NCI-H1105 treated with DMSO at 0.1 percent for 48 hours (cell line): ENCODE measurements around the gene NAGLU.
"Not testable (repeated sequence)": the region's sequence is repeated elsewhere in the genome, so short reads cannot be mapped to it uniquely, and the experiment has no call there.

Experiments
- DNase-seq: peaks from one replicate; lab custom pipeline; 2025; lab: John Stamatoyannopoulos, UW

NAGLU gene

DNA sequence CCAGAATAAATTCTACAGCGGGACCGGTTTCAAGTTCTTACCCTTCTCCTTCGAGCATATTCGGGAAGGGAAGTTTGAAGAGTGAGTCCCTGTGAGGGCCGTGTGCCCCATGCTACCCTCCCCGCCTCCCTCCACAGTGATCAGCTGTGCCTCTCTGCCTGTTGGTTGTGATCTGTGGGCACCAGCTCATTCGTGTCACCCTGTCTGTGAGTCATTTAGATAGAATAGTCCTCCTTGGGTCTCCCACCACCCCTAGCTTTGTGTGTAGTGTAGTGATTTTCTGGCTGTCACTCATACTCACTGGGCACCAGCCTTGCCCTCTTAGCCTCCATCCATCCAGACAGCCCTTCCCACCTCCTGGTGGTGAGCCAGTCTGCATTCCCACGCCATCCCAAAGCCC lies 15.0 kb upstream of the NAGLU start:
- DNase-seq: no peak

DNA sequence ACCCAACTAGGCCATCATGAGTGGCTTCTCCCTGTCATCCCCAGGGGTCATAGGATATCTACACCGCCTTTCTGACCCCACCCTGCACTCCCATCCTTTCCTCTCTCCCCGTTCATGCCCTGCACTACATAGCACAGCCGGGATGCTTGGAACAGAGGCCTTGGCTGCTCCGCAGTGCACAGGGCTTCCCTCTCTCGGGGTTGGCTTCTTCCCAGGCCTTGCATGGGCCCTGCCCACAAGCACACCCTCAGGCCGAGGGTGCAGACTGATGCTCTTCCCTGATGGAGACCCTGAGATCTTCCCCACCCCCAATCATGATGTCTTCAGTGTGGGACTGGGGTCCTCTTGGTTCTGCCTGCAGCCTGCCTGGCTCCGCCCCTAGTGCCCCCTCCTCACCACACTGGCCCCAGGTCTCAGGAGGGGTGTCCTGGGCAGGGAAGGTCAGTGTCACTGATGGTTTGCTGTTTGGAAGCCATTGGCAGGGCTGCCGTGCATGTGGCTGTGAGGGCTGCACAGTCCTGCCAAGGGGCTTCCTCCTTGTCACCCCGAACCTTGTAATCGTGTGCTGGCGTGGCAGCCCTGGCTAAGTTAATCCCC lies 14.3 kb upstream of the NAGLU start:
- no peak for DNase-seq

DNA sequence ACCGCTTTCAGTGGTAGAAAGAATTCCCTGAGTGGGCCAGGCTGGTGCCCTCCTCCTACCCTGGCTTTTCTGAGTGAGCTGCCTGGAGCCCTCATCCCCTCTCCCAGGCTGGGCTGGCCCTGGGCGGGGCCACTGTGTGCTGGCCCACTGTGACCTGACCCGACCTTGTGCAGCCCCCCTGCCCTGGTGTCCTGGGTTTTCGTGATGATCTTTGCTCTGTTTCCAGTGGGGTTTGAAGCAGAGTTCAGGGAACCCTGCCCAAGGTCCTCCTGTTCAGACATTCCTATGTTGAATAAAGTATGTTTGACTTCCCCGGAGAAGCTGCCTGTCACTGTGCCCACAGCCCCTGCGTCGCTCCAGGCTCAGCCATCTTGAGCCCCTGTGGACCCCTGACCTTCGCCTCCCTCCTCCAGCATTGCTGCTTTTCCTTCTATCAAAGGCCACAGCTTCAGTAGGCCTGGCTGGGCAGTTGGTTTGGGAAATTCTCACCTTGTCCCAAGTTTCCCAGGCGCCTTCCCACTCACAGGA lies 13.7 kb upstream of the NAGLU start:
- DNase-seq: no peak

- no peak for DNase-seq
Measured at GRCh38 chr17:42522798-42523278, 13.2 kb upstream of the NAGLU start.

DNA sequence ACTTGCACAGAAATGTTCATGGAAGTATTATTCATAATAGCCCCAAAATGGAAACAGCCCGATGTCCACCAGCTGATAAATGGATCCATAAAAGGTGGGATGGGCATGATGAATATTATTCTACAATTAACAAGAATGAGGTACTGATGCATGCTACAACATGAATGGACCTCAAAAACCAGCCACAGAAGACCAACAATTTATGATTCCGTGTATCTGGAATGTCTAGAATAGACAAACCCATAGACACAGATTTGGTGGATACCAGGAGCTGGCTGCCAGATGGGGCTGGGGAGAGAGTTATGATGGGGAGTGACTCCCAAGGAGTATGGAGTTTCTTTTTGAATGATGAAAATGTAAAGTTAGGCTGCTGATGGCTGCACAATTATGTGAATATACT lies 10.8 kb upstream of the NAGLU start:
- no peak for DNase-seq

GRCh38 chr17:42526031-42526444 lies 10.0 kb upstream of the NAGLU start:
- DNase-seq: no peak

GRCh38 chr17:42527932-42528331 lies 8.1 kb upstream of the NAGLU start:
- no peak for DNase-seq

- no peak for DNase-seq
Measured at GRCh38 chr17:42529061-42529460, 7.0 kb upstream of the NAGLU start.

DNA sequence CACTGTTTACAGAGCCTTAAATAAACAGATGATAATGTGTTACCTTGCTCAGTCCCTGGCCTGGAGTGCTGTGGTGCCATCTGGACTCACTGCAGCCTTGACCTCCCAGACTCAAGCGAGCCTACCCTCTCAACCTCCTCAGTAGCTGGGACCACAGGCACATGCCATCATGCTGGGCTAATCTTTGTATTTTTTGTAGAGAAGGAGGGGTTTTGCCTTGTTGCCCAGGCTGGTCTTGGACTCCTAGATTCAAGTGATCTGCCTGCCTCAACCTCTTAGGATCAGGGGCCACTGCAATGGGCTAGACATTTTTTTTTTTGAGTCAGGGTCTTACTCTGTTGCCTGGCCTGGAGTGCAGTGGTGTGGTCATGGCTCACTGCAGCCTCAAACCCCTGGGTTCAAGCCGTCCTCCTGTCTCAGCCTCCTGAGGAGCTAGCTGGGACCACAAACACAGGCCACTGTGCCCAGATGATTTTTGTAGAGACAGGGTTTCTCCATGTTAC lies 5.0 kb upstream of the NAGLU start:
- DNase-seq: no peak

- DNase-seq: peak; percentile 39
Measured at GRCh38 chr17:42531455-42532354, 4.3 kb upstream of the NAGLU start.

DNA sequence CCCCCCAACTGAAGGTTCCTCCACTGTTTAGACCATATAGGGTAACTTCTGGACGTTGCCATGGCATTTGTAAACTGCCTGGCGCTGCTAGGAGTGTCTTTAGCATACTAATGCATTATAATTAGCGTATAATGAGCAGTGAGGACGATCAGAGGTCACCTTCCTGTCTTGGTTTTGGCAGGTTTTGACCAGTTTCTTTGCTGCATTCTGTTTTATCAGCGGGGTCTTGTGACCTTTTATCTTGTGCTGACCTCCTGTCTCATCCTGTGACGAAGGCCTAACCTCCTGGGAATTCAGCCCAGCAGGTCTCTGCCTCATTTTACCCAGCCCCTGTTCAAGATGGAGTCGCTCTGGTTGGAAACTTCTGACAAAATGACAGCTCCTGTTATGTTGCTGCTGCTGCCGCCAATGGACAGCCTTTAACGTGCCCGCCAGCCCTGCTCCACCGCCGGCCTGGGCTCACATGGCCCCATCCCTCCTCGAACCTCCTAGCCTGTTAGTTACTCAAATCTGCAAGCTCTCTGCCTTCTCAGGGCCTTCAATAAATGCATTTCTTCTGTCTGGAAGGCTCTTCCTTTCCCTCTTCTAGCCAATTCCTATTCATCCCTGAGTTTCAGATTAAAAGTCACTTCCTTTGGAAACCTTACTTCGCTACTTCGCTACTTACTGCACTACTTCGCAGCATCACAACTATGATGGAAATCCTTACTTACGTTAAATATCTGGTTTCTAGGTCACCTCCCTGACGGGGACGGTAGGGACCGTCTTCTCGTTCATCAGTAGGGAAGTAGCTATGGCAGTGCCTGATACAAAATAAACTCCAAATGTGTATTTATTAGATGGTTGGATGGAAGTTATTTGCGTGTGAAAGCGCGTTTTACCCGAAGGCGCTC lies 640 bp upstream of the NAGLU start:
- no peak for DNase-seq

- DNase-seq: peak; percentile 80
Measured at GRCh38 chr17:42536372-42537155, 523 bp downstream of the NAGLU start.

DNA sequence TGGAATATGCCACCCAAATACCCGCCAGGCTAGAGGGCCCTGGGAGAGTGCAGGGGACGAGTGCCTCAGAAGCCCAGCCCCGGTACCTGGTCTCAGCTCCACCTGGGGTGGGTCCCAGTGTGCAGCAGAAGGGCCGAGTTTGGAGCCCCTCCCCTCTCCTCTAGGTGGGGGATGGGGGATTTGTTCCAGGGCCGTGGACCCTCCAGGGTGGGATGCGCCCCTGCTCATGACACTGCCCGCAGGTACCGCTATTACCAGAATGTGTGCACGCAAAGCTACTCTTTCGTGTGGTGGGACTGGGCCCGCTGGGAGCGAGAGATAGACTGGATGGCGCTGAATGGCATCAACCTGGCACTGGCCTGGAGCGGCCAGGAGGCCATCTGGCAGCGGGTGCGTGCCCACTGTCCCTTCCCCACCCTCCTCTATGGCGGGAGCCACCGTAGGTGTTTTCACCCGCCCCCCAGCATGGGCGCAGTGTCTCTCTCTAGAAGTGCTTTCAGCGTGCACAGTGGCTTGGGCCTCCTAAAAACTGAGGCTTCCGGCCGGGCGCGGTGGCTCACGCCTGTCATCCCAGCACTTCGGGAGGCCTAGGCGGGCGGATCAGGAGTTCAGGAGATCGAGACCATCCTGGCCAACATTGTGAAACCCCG lies 1.2 kb downstream of the NAGLU start:
- no peak for DNase-seq

DNA sequence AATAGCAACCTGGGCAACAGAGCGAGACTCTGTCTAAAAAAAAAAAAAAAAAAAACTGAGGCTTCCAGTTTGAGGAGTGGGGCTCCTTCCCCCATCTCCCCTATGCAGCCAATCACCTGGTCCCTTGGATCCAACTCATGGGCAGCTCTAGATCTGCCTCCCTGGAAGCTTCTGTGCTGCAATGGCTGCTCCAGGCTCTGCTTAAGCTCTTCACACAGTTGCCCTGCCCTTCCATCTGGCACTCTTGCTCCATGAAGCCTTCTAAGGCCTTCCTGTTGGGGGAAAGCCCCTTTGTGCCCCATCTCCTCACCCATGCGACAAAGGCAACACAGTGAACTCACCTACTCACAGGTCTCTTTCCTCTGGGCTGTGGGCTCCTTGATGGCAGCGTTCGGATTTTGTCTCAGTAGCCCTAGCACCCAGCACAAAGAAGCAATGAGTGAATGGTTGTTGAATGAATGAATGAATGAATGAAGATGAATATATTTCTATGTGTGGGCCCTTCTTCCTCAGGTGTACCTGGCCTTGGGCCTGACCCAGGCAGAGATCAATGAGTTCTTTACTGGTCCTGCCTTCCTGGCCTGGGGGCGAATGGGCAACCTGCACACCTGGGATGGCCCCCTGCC lies 1.9 kb downstream of the NAGLU start:
- no peak for DNase-seq

- no peak for DNase-seq
Measured at GRCh38 chr17:42538482-42538881, 2.4 kb downstream of the NAGLU start.

DNA sequence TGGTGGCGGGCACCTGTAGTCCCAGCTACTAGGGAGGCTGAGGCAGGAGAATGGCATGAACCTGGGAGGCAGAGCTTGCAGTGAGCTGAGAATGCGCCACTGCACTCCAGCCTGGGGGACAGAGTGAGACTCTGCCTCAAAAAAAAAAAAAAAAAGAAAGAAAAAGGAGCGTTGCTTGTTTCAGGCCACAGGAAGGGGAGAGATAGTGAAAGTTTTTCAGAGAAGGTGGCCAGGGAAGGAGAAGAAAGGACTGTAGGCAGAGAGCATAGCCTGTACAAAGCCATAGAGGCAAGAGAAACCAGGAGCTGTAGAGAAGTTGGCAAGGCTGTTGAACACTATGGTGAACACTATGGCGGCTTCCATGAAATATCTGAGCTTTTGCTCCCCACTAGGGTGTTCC lies 4.5 kb downstream of the NAGLU start:
- not testable (repeated sequence) for DNase-seq

GRCh38 chr17:42541041-42541833 lies 5.2 kb downstream of the NAGLU start:
- no peak for DNase-seq

DNA sequence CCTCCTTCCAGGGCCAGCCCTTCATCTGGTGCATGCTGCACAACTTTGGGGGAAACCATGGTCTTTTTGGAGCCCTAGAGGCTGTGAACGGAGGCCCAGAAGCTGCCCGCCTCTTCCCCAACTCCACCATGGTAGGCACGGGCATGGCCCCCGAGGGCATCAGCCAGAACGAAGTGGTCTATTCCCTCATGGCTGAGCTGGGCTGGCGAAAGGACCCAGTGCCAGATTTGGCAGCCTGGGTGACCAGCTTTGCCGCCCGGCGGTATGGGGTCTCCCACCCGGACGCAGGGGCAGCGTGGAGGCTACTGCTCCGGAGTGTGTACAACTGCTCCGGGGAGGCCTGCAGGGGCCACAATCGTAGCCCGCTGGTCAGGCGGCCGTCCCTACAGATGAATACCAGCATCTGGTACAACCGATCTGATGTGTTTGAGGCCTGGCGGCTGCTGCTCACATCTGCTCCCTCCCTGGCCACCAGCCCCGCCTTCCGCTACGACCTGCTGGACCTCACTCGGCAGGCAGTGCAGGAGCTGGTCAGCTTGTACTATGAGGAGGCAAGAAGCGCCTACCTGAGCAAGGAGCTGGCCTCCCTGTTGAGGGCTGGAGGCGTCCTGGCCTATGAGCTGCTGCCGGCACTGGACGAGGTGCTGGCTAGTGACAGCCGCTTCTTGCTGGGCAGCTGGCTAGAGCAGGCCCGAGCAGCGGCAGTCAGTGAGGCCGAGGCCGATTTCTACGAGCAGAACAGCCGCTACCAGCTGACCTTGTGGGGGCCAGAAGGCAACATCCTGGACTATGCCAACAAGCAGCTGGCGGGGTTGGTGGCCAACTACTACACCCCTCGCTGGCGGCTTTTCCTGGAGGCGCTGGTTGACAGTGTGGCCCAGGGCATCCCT lies 7.4 kb downstream of the NAGLU start:
- DNase-seq: no peak
